ENCODE data around the gene ARSI.

ARSI gene

GRCh38 chr5:150320044-150320613 lies 17.4 kb upstream of the ARSI start:
- Histone ChIP-seq H3K9me3 (ENCODE audit: control insufficient read depth, low read length) (no peaks in the 10 kb centered on the region), H3K79me2 (no peaks in the 10 kb centered on the region), H3K4me3 (ENCODE audit: low read depth, low read length) (no peak overlapping the region), H3K36me3 (ENCODE audit: control insufficient read depth, insufficient read depth, low read length) (no peaks in the 10 kb centered on the region), H3K27me3 (ENCODE audit: control insufficient read depth, insufficient read depth, low read length) (no peaks in the 10 kb centered on the region), H2AFZ (peak overlapping the region; percentile 12), H3K27ac (no peak overlapping the region), H3K4me2 (ENCODE audit: low read length) (no peak overlapping the region), H3K4me1 (peaks cover 5% of the 10 kb centered on the region), H3K9ac (no peak overlapping the region)
- no peak for TF ChIP-seq CTCF (IDR thresholded peaks at IDR 0.05)

GRCh38 chr5:150319484-150319790 lies 16.7 kb upstream of the ARSI start:
- H3K9me3 ChIP-seq (ENCODE audit: control insufficient read depth, low read length), result no peaks in the 10 kb centered on the region
- H3K27me3 ChIP-seq (ENCODE audit: control insufficient read depth, insufficient read depth, low read length), result no peaks in the 10 kb centered on the region
- H2AFZ ChIP-seq, result no peak overlapping the region
- H3K9ac ChIP-seq, result no peak overlapping the region
- no peak for TF ChIP-seq CTCF (IDR thresholded peaks at IDR 0.05)
- no peak overlapping the region for H3K4me2 ChIP-seq (ENCODE audit: low read length)
- H3K27ac ChIP-seq, result no peak overlapping the region
- peaks cover 5% of the 10 kb centered on the region for H3K4me1 ChIP-seq
- no peaks in the 10 kb centered on the region for H3K79me2 ChIP-seq
- no peak overlapping the region for H3K4me3 ChIP-seq (ENCODE audit: low read depth, low read length)
- no peaks in the 10 kb centered on the region for H3K36me3 ChIP-seq (ENCODE audit: control insufficient read depth, insufficient read depth, low read length)

GRCh38 chr5:150318613-150319483 lies 16.1 kb upstream of the ARSI start:
- H3K9ac ChIP-seq, result no peak overlapping the region
- H2AFZ ChIP-seq, result no peak overlapping the region
- TF ChIP-seq CTCF (IDR thresholded peaks at IDR 0.05), result no peak
- H3K27me3 ChIP-seq (ENCODE audit: control insufficient read depth, insufficient read depth, low read length), result no peaks in the 10 kb centered on the region
- no peak overlapping the region for H3K4me2 ChIP-seq (ENCODE audit: low read length)
- no peak overlapping the region for H3K4me3 ChIP-seq (ENCODE audit: low read depth, low read length)
- H3K4me1 ChIP-seq, result peaks cover 5% of the 10 kb centered on the region
- no peaks in the 10 kb centered on the region for H3K36me3 ChIP-seq (ENCODE audit: control insufficient read depth, insufficient read depth, low read length)
- no peaks in the 10 kb centered on the region for H3K79me2 ChIP-seq
- H3K27ac ChIP-seq, result no peak overlapping the region
- no peaks in the 10 kb centered on the region for H3K9me3 ChIP-seq (ENCODE audit: control insufficient read depth, low read length)

GRCh38 chr5:150317048-150318003 lies 14.6 kb upstream of the ARSI start:
- Histone ChIP-seq H2AFZ (no peak overlapping the region), H3K9me3 (ENCODE audit: control insufficient read depth, low read length) (no peaks in the 10 kb centered on the region), H3K79me2 (no peaks in the 10 kb centered on the region), H3K27me3 (ENCODE audit: control insufficient read depth, insufficient read depth, low read length) (no peaks in the 10 kb centered on the region), H3K4me1 (peaks cover 5% of the 10 kb centered on the region), H3K27ac (no peak overlapping the region), H3K9ac (no peak overlapping the region), H3K4me2 (ENCODE audit: low read length) (no peak overlapping the region), H3K4me3 (ENCODE audit: low read depth, low read length) (no peak overlapping the region), H3K36me3 (ENCODE audit: control insufficient read depth, insufficient read depth, low read length) (no peaks in the 10 kb centered on the region)
- TF ChIP-seq CTCF (IDR thresholded peaks at IDR 0.05), result no peak

Data from parathyroid adenoma (tissue), 2 donors.